AG09319 (cell line): ENCODE measurements around the gene IFI30.

ENCODE experiments used
- DNase-seq: peaks from one replicate; pipeline ENCODE4 v3.0.0-alpha.2; 2010; ENCODE audit warnings: low read depth; ENCODE audit errors: extremely low read depth
- TF ChIP-seq, protein P1 (sequence below): IDR thresholded peaks from 2 replicates; pipeline ENCODE4 v1.5.1; 2011; ENCODE audit warnings: low read depth, mild to moderate bottlenecking, inconsistent platforms, low read length, moderate library complexity

Gene IFI30

DNA sequence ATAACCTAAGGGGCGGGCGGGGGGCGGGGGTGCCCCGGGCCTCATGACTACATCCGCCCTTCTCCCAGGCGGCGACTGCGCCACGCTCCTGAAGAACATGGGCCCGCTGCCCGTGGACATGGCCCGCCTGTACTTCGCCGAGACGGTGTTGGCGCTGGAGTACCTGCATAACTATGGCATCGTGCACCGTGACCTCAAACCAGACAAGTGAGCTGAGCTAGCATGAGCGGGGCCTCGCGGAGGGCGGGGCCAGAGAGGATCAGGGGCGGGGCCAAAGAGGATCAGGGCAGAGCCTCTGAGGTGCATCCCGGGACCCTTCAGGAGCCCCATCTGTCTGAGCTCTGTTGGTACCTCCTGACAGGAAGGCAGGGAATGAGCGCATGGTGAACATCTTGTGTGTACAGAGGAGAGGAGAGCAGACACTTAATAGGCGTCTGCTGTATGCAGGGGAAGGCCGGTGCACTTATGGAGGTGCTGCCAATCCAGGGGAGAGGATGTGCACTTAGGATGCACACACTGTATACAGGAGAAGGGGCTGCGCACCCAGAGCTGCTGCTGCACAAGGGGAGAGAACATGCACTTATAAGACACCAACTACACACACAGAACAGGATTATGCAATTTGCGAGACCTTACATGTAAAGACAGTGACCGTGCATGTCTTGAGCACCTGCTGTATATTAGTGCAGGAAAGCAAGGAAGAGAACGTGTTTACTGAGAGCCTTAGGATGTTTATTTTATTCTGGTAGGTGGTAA, 41.6 kb upstream of the IFI30 start:
- no peak for DNase-seq
- TF ChIP-seq, protein P1, sequence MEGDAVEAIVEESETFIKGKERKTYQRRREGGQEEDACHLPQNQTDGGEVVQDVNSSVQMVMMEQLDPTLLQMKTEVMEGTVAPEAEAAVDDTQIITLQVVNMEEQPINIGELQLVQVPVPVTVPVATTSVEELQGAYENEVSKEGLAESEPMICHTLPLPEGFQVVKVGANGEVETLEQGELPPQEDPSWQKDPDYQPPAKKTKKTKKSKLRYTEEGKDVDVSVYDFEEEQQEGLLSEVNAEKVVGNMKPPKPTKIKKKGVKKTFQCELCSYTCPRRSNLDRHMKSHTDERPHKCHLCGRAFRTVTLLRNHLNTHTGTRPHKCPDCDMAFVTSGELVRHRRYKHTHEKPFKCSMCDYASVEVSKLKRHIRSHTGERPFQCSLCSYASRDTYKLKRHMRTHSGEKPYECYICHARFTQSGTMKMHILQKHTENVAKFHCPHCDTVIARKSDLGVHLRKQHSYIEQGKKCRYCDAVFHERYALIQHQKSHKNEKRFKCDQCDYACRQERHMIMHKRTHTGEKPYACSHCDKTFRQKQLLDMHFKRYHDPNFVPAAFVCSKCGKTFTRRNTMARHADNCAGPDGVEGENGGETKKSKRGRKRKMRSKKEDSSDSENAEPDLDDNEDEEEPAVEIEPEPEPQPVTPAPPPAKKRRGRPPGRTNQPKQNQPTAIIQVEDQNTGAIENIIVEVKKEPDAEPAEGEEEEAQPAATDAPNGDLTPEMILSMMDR = no peak

DNA sequence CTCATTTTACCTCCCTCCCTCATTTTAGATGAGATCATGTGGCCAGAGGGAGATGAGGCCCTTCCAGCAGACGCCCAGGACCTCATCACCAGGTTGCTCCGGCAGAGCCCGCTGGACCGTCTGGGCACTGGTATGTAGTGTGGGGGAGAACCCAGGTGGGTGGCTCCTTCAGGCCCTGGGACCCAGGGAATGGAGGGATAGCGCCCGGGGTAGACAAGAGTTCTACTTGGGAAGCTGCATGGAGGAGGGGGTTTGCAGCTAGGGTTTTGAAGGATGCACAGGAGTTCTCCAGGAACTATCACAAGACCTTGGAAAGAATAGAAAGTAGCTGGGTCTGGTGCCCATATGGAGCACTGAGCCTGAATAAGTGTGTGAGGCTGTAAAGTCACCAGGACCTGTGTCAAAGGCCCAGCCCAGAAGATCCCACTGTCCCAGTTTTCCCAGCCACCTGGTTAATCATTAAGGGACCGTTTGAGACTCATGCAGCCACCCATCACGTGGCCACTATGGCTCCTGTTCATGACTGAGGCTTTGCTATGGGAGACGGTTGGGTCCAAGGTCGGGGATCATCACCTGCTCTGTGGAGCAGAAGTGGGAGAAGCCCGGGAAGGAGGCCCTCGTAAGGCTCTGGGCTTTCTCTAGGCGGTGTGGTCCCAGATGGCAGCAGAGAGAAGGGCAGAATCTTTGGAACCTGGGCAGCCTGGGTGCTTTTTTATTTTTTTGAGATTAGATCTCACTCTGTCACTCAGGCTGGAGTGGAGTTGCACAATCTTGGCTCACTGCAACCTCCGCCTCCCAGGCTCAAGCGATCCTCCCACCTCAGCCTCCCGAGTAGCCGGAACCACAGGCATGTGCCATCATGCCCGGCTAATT, 37.7 kb upstream of the IFI30 start:
- DNase-seq = no peak
- TF ChIP-seq, protein P1 = no peak

DNA sequence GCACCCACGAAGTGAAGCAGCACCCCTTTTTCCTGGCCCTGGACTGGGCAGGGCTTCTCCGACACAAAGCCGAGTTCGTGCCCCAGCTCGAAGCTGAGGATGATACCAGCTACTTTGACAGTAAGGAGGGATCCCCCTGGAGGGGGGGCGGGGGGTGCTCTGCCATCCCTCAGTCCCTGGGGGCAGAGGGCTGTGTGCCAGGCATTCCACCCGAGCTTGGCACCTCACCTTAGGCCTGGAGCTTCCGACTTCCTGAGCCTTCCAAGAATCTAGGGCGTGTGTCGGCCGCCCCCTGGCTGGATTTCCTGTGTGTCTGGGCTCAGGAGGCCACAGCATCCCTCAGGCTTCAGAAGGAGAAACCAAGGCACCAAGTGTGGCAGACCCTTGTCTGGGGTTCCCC, 36.4 kb upstream of the IFI30 start:
- no peak for DNase-seq
- TF ChIP-seq, protein P1 = no peak

DNA sequence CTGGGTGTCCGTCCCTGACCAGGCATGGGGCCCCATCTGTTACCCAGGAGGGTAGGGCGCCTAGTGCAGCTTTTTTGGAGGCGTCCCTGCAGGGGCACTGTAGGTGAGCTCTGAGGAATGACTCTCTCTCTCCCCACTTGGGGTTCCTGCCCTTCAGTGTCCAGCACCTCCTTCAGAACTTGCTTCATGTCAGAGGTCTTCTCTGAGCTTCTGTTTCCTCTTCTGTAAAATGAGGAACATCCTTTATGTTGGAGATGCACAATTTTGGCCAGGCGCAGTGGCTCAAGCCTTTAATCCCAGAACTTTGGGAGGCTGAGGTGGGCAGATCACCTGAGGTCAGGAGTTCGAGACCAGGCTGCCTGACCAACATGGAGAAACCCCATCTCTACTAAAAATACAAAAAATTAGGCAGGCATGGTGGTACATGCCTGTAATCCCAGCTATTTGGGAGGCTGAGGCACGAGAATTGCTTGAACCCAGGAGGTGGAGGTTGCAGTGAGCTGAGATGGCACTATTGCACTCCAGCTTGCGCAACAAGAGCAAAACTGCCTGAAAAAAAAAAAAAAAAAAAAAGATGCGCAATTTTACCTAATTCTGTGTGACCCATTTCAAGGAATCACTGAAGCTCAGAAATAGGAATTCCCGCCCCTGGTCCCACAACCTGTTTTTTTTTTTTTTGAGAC, 35.8 kb upstream of the IFI30 start:
- DNase-seq = no peak
- TF ChIP-seq, protein P1 = no peak

DNA sequence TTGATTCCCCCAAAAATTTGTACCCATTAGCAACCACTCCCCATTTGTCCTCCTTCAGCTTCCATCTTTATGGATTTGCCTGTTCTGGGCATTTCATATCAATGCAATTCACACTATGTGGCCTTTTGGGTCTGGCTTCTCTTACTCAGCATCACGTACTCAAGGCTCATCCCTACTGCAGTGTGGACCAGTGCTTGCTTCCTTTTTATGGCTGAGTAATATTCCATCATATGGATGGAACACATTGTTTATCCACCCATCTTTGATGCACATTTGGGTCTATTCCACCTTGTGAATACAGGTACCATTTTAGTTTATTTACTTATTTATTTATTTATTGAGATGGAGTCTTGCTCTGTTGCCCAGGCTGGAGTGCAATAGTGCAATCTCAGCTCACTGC, 33.1 kb upstream of the IFI30 start:
- no peak for DNase-seq
- TF ChIP-seq, protein P1 = no peak

DNA sequence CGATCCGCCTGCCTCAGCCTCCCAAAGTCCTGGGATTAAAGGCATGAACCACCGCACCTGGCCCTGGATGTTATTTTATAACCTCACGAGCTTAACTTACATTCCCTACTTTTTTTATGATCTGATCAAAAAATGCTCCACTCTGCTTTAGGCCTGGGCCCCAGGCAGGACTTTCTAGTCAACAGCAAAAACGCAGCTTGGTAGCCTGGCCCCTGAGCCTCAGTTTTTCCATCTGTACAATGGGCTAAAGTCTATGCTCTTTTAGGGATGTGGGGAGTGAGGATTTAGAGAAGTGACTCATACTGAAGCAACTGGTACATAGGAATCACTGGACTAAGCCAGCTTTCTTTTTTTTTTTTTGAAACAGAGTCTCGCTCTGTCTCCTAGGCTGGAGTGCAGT, 32.6 kb upstream of the IFI30 start:
- no peak for DNase-seq
- TF ChIP-seq, protein P1 = no peak
